Heart left ventricle (tissue), 13 donors: ENCODE results near the gene MYOCD.

ENCODE experiments used
- POLR2A ChIP-seq, 2 donors: fragments of 450-650 bp; IDR thresholded peaks; one replicate each; pipeline ENCODE4 v1.6.1; 2017; ENCODE audit warnings: antibody characterized with exemption in 2 of 2, mild to moderate bottlenecking in 2 of 2, moderate library complexity in 2 of 2
- TF ChIP-seq, protein P1 (sequence below), 12 donors: fragments of 200-600 bp; sonication (generic) in 4 of 12; IDR thresholded peaks; one replicate each; pipeline versions ENCODE4 v1.5.0 to v1.8.0; 2018 to 2022; ENCODE audit warnings: antibody characterized with exemption in 12 of 12, mild to moderate bottlenecking in 5 of 12
- donor health status: ischemic (EF 13 %, LVEDD 7.1; RV severe dilation, severe dysfunction).
- donor health status: DM: no; HTN: yes; CAD: no.
- donor health status: DM: no; HTN: no; CAD: no.
- donor health status: ischemic (EF 25% LVEDD 6.9; RV normal size, moderate dysfunction).
- donor health status: ischemic (EF 25% LVEDD 5.7; RV mildly dilated, moderate dysfunction).
- donor health status: ischemic (EF 35%, LVEDD 5.7; RV mildly dilated, moderate dysfunction).
- donor health status: nonischemic (EF 11% LVEDD 7.7; RV severe dilation, severe dysfunction).
- donor health status: DM: yes; HTN: yes; CAD: no.
- donor health status: PGD.
- donor health status: ischemic (EF 29% LVEDD 5.4; RV normal size, mild dysfunction).
- donor health status: nonischemic (EF 23%, LVEDD 6.1; RV moderate dilation, normal function).

DNA sequence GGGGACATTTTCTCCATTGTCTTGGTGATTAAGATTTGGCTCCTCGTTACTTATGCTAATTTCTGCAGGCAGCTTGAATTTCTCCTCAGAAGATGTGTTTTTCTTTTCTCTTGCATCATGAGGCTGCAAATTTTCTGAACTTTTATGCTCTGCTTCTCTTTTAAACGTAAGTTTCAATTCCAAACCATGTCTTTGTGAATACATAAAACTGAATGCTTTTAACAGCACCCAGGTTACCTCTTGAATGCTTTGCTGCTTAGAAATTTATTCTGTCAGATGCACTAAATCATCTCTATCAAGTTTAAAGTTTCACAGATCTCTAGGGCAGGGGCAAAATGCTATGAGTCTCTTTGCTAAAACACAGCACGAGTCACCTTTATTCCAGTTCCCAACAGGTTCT is 143.0 kb downstream of the MYOCD start:
- TF ChIP-seq, protein P1, sequence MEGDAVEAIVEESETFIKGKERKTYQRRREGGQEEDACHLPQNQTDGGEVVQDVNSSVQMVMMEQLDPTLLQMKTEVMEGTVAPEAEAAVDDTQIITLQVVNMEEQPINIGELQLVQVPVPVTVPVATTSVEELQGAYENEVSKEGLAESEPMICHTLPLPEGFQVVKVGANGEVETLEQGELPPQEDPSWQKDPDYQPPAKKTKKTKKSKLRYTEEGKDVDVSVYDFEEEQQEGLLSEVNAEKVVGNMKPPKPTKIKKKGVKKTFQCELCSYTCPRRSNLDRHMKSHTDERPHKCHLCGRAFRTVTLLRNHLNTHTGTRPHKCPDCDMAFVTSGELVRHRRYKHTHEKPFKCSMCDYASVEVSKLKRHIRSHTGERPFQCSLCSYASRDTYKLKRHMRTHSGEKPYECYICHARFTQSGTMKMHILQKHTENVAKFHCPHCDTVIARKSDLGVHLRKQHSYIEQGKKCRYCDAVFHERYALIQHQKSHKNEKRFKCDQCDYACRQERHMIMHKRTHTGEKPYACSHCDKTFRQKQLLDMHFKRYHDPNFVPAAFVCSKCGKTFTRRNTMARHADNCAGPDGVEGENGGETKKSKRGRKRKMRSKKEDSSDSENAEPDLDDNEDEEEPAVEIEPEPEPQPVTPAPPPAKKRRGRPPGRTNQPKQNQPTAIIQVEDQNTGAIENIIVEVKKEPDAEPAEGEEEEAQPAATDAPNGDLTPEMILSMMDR (IDR thresholded peaks at IDR 0.05): no peak
- no peak for TF ChIP-seq POLR2A (IDR thresholded peaks at IDR 0.05)
